Effector memory CD4-positive, alpha-beta T cell (primary cell): ENCODE measurements around the gene SLC35F6.

Source experiments
- DNase-seq, 3 donors: peaks; one replicate each; pipeline ENCODE4 v3.0.0-alpha.2; 2020
- H3K27ac ChIP-seq: 2 replicates; pipeline ENCODE4 v1.7.0; 2013; ENCODE audit warnings: mild to moderate bottlenecking, low read length, moderate library complexity; ENCODE audit not compliant: insufficient read depth, poor library complexity, severe bottlenecking
- H3K27me3 ChIP-seq: replicated peaks from 2 replicates; pipeline ENCODE4 v1.7.0; 2013; ENCODE audit warnings: mild to moderate bottlenecking, low read length; ENCODE audit not compliant: insufficient read depth, control insufficient read depth, poor library complexity, severe bottlenecking
- H3K36me3 ChIP-seq: 2 replicates; pipeline ENCODE4 v1.7.0; 2013; ENCODE audit warnings: mild to moderate bottlenecking, low read length, moderate library complexity; ENCODE audit not compliant: control insufficient read depth, insufficient read depth
- H3K4me1 ChIP-seq: 2 replicates; pipeline ENCODE4 v1.7.0; 2013; ENCODE audit warnings: low read length, mild to moderate bottlenecking; ENCODE audit not compliant: control insufficient read depth, insufficient read depth, poor library complexity, severe bottlenecking
- H3K4me3 ChIP-seq: 2 replicates; pipeline ENCODE4 v1.7.0; 2013; ENCODE audit warnings: low read length, low read depth, mild to moderate bottlenecking; ENCODE audit not compliant: insufficient read depth, poor library complexity, severe bottlenecking
- H3K9me3 ChIP-seq: 2 replicates; pipeline ENCODE4 v1.7.0; 2013; ENCODE audit warnings: mild to moderate bottlenecking, low read length, moderate library complexity; ENCODE audit not compliant: control insufficient read depth

Gene SLC35F6

GRCh38 chr2:26816893-26817292 lies 52.8 kb downstream of the SLC35F6 start:
- no peak for DNase-seq
- Histone ChIP-seq H3K27me3 (peaks cover 5% of the 10 kb centered on the region), H3K4me3 (no peak overlapping the region), H3K27ac (no peak overlapping the region), H3K4me1 (no peaks in the 10 kb centered on the region), H3K36me3 (no peaks in the 10 kb centered on the region), H3K9me3 (no peaks in the 10 kb centered on the region)

DNA sequence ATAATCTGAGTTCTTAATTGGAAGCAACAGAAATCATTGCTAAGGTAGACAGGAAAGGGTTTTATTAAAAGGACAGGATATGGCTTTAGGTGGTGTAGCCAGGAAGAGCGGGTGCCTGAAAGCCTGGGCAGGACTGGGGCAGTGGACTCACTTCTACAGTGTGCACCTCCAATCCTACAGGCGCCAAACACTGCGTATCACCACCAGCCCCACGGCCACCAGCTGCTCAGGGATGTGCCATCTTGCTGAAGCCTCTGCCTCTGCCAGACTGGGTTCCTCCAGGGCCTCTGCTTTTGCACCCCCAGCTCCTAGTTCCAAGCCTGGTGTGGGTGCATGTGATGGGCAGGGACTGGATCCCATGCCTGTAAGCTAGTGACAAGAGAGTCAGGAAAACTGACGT lies 54.2 kb downstream of the SLC35F6 start:
- Histone ChIP-seq H3K9me3 (no peaks in the 10 kb centered on the region), H3K4me1 (no peaks in the 10 kb centered on the region), H3K4me3 (no peak overlapping the region), H3K27me3 (peaks cover 5% of the 10 kb centered on the region), H3K36me3 (no peaks in the 10 kb centered on the region), H3K27ac (no peak overlapping the region)
- DNase-seq = no peak

DNA sequence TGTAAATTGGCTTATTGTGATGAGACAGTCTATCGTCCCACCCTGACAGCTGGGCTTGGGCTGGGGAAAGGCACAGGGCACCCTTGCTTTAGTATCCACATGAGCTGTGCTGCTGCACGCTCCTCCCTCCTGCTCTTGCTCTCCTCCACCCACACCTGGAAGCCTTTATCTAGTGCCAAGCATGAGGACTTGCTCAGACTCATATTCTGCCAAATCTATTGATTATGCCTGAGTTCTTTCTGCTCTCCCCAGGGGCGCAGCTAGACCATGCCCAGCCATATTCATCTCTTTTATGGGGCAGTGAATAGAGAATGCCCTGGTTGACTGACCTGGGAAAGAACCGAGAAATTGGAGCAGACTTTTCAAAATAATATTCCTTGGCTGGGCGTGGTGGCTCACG lies 54.9 kb downstream of the SLC35F6 start:
- H3K27ac ChIP-seq = no peak overlapping the region
- no peaks in the 10 kb centered on the region for H3K4me1 ChIP-seq
- no peak overlapping the region for H3K4me3 ChIP-seq
- no peaks in the 10 kb centered on the region for H3K36me3 ChIP-seq
- no peak for DNase-seq
- peaks cover 5% of the 10 kb centered on the region for H3K27me3 ChIP-seq
- H3K9me3 ChIP-seq = no peaks in the 10 kb centered on the region

- no peaks in the 10 kb centered on the region for H3K9me3 ChIP-seq
These were observed 56.8 kb downstream of the SLC35F6 start for GRCh38 chr2:26820932-26821331.

DNA sequence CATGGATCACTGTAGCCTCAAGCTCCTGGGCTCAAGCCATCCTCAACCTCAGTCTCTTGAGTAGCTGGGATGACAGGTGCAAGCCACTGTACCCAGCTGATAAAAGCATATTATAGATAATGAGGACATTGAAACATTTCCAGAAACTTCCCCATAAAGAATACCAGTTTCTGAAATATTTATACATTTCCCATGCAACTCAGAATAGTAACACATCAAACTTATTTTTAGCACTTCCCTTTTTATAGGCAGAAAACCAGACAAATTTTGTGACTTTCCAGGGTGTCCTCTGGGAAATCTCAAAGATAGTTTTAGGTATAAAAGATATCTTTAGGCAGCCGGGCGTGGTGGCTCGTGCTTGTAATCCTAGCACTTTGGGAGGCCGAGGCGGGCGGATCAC lies 58.8 kb downstream of the SLC35F6 start:
- DNase-seq = no peak
- no peaks in the 10 kb centered on the region for H3K36me3 ChIP-seq
- no peaks in the 10 kb centered on the region for H3K27me3 ChIP-seq
- no peaks in the 10 kb centered on the region for H3K4me1 ChIP-seq
- no peaks in the 10 kb centered on the region for H3K9me3 ChIP-seq
- no peak overlapping the region for H3K27ac ChIP-seq
- no peak overlapping the region for H3K4me3 ChIP-seq

More at GRCh38 chr2:26820932-26821331, 56.8 kb downstream of the SLC35F6 start:
- Histone ChIP-seq H3K36me3 (no peaks in the 10 kb centered on the region), H3K4me1 (no peaks in the 10 kb centered on the region), H3K4me3 (no peak overlapping the region), H3K27me3 (no peaks in the 10 kb centered on the region), H3K27ac (no peak overlapping the region)
- no peak for DNase-seq
